Astrocyte (in vitro differentiated cells and primary cell): ENCODE measurements around the gene ALDH16A1.

Experiments used
- CTCF ChIP-seq: IDR thresholded peaks from 2 replicates; pipeline ENCODE4 v1.5.1; 2011; ENCODE audit warnings: low read depth, mild to moderate bottlenecking, inconsistent platforms, low read length, moderate library complexity; ENCODE audit not compliant: insufficient read depth
- EZH2 ChIP-seq: IDR thresholded peaks from 2 replicates; pipeline ENCODE4 v1.6.1; 2012; ENCODE audit warnings: mild to moderate bottlenecking, low read length, inconsistent platforms; ENCODE audit not compliant: insufficient read depth

GRCh38 chr19:49439836-49440235 is 13.2 kb upstream of the ALDH16A1 start:
- no peak for TF ChIP-seq CTCF
- TF ChIP-seq EZH2: no peak
